GM21528 (cell line): ENCODE results near the gene VARS2.
A peak's percentile ranks its signal among the peaks of the same experiment; 100 is the strongest.
"Not testable (repeated sequence)": the region's sequence is repeated elsewhere in the genome, so short reads cannot be mapped to it uniquely, and the experiment has no call there.

Source experiments
- ATAC-seq: cut with Tn5 transposase; IDR thresholded peaks from one replicate; pipeline ENCODE4 v1.9.1; 2021; ENCODE audit warnings: mild to moderate bottlenecking, moderate library complexity; ENCODE audit not compliant: unreplicated experiment, low FRiP score

Gene VARS2

DNA sequence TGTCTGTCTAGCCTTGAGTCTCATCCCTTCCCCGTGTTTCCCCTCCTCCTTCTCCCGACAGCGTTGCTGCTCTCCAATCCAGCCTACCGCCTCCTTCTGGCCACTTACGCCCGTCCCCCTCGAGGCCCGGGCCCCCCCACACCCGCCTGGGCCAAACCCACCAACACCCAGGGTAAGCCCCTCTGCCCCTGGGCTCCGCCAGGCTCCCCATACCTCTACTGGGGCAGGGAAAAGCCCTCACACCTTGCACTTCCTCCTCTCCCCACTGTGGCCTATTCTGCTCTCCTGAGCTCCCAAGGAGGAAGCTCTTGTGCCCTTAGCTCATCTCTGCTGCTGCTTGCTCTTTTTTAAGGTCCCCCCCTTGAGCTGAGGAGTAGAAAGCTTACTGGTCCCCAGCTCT lies 18.7 kb upstream of the VARS2 start:
- no peak for ATAC-seq

GRCh38 chr6:30896541-30896940 lies 17.5 kb upstream of the VARS2 start:
- no peak for ATAC-seq

GRCh38 chr6:30897882-30898281 lies 16.2 kb upstream of the VARS2 start:
- ATAC-seq: no peak

- ATAC-seq: no peak
Measured at GRCh38 chr6:30898750-30899360, 15.2 kb upstream of the VARS2 start.

GRCh38 chr6:30900863-30901417 lies 13.1 kb upstream of the VARS2 start:
- no peak for ATAC-seq

DNA sequence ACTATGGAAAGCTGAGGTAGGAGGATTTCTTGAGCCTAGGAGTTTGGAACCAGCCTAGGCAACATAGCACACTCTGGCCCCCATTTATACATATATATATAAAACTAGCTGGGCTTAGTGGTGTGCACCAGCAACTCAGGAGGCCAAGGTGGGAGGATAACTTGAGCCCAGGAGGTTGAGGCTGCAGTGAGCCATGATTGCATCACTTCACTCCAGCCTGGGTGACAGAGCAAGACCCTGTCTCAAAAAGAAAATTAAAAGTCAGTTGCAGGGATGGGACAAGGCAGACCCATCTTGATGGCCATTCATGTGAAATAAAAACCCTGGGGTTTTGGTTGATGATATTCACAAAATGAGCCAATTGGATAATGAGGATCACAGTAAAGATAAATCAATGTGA lies 12.6 kb upstream of the VARS2 start:
- no peak for ATAC-seq

DNA sequence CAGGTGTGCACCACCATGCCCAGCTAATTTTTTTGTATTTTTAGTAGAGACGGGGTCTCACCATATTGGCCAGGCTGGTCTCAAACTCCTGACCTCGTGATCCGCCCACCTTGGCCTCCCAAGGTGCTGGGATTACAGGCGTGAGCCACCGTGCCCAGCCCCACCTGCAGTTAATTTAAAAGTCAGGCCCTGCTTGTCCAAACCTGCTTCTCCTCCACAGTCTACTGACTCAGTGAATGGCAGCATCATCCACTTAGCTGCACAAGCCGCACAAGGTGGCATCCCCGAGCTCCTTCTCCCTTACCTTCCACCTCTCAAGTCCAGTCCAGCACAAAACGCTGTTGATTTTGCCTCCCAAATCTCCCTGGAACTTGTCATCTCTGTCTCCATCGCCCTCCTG lies 11.8 kb upstream of the VARS2 start:
- not testable (repeated sequence) for ATAC-seq

- no peak for ATAC-seq
Measured at GRCh38 chr6:30902709-30903108, 11.3 kb upstream of the VARS2 start.

GRCh38 chr6:30903236-30903635 lies 10.8 kb upstream of the VARS2 start:
- no peak for ATAC-seq

- ATAC-seq: not testable (repeated sequence)
Measured at GRCh38 chr6:30907290-30907757, 6.7 kb upstream of the VARS2 start.

- peak; percentile 81 for ATAC-seq
Measured at GRCh38 chr6:30907758-30908591, 6.1 kb upstream of the VARS2 start, which contains the start of gene GTF2H4. TSS of gene GTF2H4 (plus strand) at chr6:30908207.

DNA sequence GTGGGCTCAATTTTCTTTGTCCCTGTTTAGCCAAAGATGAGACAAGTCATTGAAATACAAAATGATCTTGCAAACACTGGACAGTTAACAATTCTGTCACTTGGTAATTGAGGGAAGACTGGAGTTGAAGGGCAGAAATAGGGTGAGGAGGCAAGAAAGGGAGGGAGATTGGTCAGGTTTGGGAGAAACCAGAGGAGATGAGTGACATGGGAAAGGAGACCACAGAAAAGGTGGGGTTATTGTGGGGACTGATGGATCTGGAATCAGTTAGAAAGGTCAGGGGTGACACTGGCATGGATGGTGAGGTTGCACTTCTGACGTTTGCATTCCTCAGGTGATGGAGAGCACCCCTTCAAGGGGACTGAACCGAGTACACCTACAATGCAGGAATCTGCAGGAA lies 5.3 kb upstream of the VARS2 start:
- no peak for ATAC-seq

DNA sequence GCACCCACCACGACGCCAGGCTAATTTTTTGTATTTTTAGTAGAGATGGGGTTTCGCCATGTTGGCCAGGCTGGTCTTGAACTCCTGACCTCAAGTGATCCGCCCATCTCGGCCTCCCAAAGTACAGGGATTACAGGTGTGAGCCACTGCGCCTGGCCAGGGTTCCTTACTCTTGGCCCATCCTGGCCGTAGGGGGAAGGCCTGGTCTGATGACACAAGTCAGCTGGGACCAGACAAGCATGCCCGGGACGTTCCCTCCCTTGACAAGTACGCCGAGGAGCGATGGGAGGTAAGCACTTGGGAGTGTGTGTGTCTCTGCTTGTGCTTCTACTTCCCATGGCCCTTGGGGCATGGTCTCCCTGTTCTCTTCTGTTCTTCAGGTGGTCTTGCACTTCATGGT lies 3.6 kb upstream of the VARS2 start:
- ATAC-seq: not testable (repeated sequence)

GRCh38 chr6:30912746-30913520 lies 1.1 kb upstream of the VARS2 start:
- ATAC-seq: no peak

GRCh38 chr6:30913721-30914075 lies 340 bp upstream of the VARS2 start:
- ATAC-seq: no peak

DNA sequence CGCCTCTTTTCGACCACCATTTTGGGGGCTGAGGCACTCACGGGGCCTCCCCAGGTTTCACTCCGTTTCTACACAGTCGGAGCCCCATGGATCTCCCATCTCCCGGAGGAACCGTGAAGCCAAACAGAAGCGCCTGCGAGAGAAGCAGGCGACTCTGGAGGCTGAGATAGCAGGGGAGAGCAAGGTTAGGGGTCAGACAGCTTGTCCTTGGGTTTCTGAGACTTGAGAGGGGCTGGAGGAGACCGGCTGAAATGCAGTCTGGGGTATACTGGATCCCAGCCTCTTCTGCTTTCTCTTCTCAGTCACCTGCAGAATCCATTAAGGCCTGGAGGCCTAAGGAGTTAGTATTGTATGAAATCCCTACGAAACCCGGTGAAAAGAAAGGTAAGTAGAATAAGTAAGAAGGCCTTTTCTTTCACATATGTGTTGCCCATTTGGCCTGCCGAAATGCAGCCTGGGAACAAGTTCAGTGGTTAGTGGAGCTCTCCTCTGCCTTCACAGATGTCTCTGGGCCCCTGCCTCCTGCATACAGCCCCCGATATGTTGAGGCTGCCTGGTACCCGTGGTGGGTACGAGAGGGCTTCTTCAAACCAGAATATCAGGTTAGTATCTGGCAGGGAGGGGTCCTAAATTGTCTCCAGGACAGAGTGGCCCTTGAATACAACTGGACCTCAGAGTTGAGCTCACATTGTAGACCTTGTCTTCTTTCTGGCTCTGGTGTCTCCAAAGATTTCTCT lies 984 bp downstream of the VARS2 start:
- no peak for ATAC-seq

GRCh38 chr6:30915591-30915946 lies 1.5 kb downstream of the VARS2 start:
- no peak for ATAC-seq

DNA sequence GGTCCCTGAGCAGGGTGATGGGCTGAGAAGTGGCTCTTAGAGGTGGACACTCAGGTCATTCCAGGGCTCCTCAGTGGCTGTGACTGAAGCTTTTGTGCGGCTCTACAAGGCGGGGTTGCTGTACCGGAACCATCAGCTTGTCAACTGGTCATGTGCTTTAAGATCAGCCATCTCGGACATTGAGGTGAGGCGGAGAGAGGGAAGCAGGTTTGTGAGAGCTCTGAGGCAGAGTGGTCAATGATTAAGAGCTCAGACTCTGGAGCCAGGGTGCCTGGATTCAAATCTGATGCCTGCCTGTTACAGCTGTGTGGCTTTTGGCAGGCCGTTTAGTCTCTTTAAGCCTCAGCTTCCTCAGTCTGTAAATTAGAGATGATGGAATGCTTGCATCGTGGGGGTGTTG lies 3.0 kb downstream of the VARS2 start:
- no peak for ATAC-seq

DNA sequence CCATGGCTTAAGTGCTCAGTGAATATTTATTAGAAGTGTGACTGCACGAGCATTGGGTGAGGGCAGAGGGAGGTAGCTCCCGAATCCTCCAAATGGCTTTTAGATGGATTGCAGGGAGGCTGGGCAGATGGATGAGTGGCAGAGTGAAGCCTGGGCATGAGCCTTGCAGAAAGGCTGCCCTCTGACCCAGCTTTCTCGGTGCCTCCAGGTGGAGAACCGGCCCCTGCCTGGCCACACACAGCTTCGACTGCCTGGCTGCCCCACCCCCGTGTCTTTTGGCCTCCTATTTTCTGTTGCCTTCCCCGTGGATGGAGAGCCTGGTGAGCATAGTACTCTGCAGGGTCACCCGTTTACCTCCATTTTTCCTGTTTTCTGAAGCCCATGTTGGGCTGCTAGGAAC lies 3.4 kb downstream of the VARS2 start:
- ATAC-seq: no peak

GRCh38 chr6:30918670-30919069 lies 4.6 kb downstream of the VARS2 start:
- ATAC-seq: no peak
